Heart left ventricle (tissue), 16 donors: ENCODE measurements around the gene MYL11. TPM values are rescaled to one million over a fixed set of nuclear protein-coding genes. Genes with fewer than 3 reads are reported as not detected.

Experiments used
- ATAC-seq, 4 donors: fragments of 200-7000 bp; cut with Tn5 transposase; one replicate each; pipeline ENCODE4 v1.9.1; 2020 to 2022; ENCODE audit warnings: moderate library complexity in 4 of 4, mild to moderate bottlenecking in 3 of 4, moderate number of reproducible peaks in 1 of 4
- DNase-seq, 5 donors: peaks; one replicate each; pipeline ENCODE4 v3.0.0-alpha.2; 2020
- H3K27ac ChIP-seq, 12 donors: fragments of 200-600 bp; sonication (generic) in 4 of 12; one replicate each; pipeline versions ENCODE4 v1.5.0 to v1.8.0; 2016 to 2022; ENCODE audit warnings: mild to moderate bottlenecking in 2 of 12
- H3K27me3 ChIP-seq, 9 donors: fragments of 200-600 bp; sonication (generic) in 2 of 9; one replicate each; pipeline versions ENCODE4 v1.5.1 to v1.8.0; 2016 to 2022; ENCODE audit warnings: mild to moderate bottlenecking in 3 of 9
- H3K36me3 ChIP-seq, 9 donors: fragments of 200-600 bp; sonication (generic) in 2 of 9; one replicate each; pipeline versions ENCODE4 v1.5.0 to v1.8.0; 2018 to 2022; ENCODE audit warnings: mild to moderate bottlenecking in 2 of 9
- H3K4me1 ChIP-seq, 12 donors: fragments of 200-600 bp; sonication (generic) in 4 of 12; one replicate each; pipeline versions ENCODE4 v1.5.0 to v1.8.0; 2016 to 2022; ENCODE audit warnings: mild to moderate bottlenecking in 3 of 12
- H3K4me3 ChIP-seq, 12 donors: fragments of 200-600 bp; sonication (generic) in 4 of 12; one replicate each; pipeline versions ENCODE4 v1.5.0 to v1.8.0; 2017 to 2022; ENCODE audit warnings: mild to moderate bottlenecking in 9 of 12, moderate library complexity in 4 of 12
- H3K9me3 ChIP-seq, 12 donors: fragments of 200-600 bp; sonication (generic) in 4 of 12; one replicate each; pipeline versions ENCODE4 v1.5.0 to v1.8.0; 2016 to 2022; ENCODE audit warnings: mild to moderate bottlenecking in 1 of 12
- POLR2A ChIP-seq, 2 donors: fragments of 450-650 bp; IDR thresholded peaks; one replicate each; pipeline ENCODE4 v1.6.1; 2017; ENCODE audit warnings: antibody characterized with exemption in 2 of 2, mild to moderate bottlenecking in 2 of 2, moderate library complexity in 2 of 2
- WGBS, 4 donors: extraction: QIAGEN DNeasy Blood & Tissue Kit in 2 of 4; methylation state at CpG; one replicate each; pipeline versions ENCODE4 v1.1.5 to v1.1.7; 2013 to 2018; 5-methylcytosine and 5-hydroxymethylcytosine counted together
- intact Hi-C, 10 donors: fragments of 100-400 bp; cut with DNase I; formaldehyde crosslinking; loops; one replicate each; pipeline versions ENCODE4 v1.11.1 to v1.14.2; 2022
- polyA plus RNA-seq, 2 donors: library from polyadenylated mRNA; stranded (reverse); fragments of 200-250 nt; gene quantifications; one replicate each; pipeline ENCODE4 v1.2.3, GENCODE V29; 2013
- total RNA-seq, 9 donors: library from RNA; depleted of rRNA in 2 of 9; stranded (reverse); fragments of >200 nt in 2 of 9; fragmentation: NEBNext Ultra II Directional in 3 of 9; extraction: Animal tissue kit (Norgen Biotek cat#: 25700) in 3 of 9; gene quantifications; one replicate each; pipeline versions ENCODE4 v1.1.0 to v1.2.4, GENCODE V29; 2016 to 2023
- TF ChIP-seq, protein P1 (sequence below), 12 donors: fragments of 200-600 bp; sonication (generic) in 4 of 12; IDR thresholded peaks; one replicate each; pipeline versions ENCODE4 v1.5.0 to v1.8.0; 2018 to 2022; ENCODE audit warnings: antibody characterized with exemption in 12 of 12, mild to moderate bottlenecking in 5 of 12
- donor health status: ischemic (EF 13 %, LVEDD 7.1; RV severe dilation, severe dysfunction).
- donor health status: healthy with polysubstance abuse.
- donor health status: DM: no; HTN: yes; CAD: no.
- donor health status: DM: no; HTN: no; CAD: no.
- donor health status: ischemic (EF 25% LVEDD 6.9; RV normal size, moderate dysfunction).
- donor health status: ischemic (EF 25% LVEDD 5.7; RV mildly dilated, moderate dysfunction).
- donor health status: healthy.
- donor health status: DM: yes; HTN: yes; CAD: no.
- donor health status: ischemic (EF 35%, LVEDD 5.7; RV mildly dilated, moderate dysfunction).
- donor health status: nonischemic (EF 11% LVEDD 7.7; RV severe dilation, severe dysfunction).
- donor health status: DM: yes; HTN: yes; CAD: no.
- donor health status: PGD.
- donor health status: ischemic (EF 29% LVEDD 5.4; RV normal size, mild dysfunction).
- donor health status: nonischemic (EF 23%, LVEDD 6.1; RV moderate dilation, normal function).

MYL11 gene
- total and polyA plus RNA-seq, 11 donors, result not detected

DNA sequence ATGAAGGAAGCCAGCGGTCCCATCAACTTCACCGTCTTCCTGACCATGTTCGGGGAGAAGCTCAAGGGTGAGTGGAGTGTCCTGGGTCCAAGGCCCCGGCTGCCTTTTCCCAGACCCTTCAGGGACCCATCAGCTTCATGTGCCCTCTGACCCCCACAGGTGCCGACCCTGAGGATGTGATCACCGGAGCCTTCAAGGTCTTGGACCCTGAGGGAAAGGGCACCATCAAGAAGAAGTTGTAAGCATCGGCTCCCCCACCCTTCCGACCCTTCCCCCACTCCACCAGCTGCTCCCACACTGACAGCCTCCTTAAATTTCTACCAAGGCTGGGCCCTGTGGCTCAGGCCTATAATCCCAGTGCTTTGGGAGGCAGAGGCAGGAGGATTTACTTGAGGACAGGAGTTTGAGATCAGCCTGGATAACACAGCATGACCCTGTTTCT lies 1.9 kb downstream of the MYL11 start:
- intact Hi-C loops, result no loop called here
- no peak overlapping the region for H3K4me3 ChIP-seq
- no peaks in the 10 kb centered on the region for H3K36me3 ChIP-seq
- ATAC-seq, result no peak
- DNase-seq, result no peak
- no peaks in the 10 kb centered on the region for H3K27me3 ChIP-seq
- 93 to 100% (median 95%) methylated on average over 2 to 8 of the region's 8 CpGs for WGBS, 4 donors
- H3K4me1 ChIP-seq, result peaks cover 0 to 37% (median 20%) of the 10 kb centered on the region in 12 donors
- H3K27ac ChIP-seq, result peak overlapping the region in 2 of 12 donors; percentile 99 to 100
- H3K9me3 ChIP-seq, result no peaks in the 10 kb centered on the region
- TF ChIP-seq, protein P1, sequence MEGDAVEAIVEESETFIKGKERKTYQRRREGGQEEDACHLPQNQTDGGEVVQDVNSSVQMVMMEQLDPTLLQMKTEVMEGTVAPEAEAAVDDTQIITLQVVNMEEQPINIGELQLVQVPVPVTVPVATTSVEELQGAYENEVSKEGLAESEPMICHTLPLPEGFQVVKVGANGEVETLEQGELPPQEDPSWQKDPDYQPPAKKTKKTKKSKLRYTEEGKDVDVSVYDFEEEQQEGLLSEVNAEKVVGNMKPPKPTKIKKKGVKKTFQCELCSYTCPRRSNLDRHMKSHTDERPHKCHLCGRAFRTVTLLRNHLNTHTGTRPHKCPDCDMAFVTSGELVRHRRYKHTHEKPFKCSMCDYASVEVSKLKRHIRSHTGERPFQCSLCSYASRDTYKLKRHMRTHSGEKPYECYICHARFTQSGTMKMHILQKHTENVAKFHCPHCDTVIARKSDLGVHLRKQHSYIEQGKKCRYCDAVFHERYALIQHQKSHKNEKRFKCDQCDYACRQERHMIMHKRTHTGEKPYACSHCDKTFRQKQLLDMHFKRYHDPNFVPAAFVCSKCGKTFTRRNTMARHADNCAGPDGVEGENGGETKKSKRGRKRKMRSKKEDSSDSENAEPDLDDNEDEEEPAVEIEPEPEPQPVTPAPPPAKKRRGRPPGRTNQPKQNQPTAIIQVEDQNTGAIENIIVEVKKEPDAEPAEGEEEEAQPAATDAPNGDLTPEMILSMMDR (IDR thresholded peaks at IDR 0.05), result no peak
- TF ChIP-seq POLR2A (IDR thresholded peaks at IDR 0.05), result no peak

DNA sequence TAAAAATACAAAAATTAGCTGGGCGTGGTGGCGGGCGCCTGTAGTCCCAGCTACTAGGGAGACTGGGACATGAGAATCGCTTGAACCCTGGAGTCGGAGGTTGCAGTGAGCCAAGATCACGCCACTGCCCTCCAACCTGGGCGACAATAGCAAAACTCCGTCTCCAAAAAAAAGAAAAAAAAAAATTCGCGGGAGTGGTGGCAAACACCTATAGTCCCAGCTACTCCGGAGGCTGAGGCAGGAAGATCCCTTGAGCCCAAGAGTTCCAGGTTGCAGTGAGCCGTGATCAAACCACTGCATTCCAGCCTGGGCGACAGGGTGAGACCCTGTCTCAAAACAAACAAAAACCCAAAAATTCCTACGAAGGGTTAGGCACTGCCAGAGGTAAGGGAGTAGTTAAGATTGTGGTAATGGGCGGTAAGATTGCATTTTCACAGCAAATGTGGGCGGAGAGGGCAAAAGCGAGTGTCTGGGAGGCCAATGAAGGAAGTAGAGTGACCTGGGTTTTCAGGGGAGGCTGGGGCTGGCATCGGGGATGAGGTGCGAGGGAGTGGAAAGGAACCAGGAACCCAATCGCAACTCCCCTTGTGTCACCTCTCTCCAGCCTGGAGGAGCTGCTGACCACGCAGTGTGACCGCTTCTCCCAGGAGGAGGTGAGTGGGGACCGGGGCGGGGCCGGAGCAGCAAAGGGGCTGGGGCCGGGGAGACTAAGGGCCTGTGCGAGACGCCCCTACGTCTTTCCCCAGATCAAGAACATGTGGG lies 2.6 kb downstream of the MYL11 start:
- DNase-seq (peak in 1 of 5 donors; percentile 34), ATAC-seq (no peak)
- WGBS, 4 donors, result 46 to 50% (median 48%) methylated on average over 27 to 29 of the region's 29 CpGs
- Histone ChIP-seq H3K9me3 (no peaks in the 10 kb centered on the region), H3K36me3 (no peaks in the 10 kb centered on the region), H3K27me3 (no peaks in the 10 kb centered on the region), H3K4me3 (peak overlapping the region; percentile 45 to 82 (median 70)), H3K4me1 (peaks cover 0 to 34% (median 16%) of the 10 kb centered on the region in 12 donors), H3K27ac (peak overlapping the region; percentile 97 to 100 (median 99))
- intact Hi-C loops, result no loop called here
- no peak for TF ChIP-seq POLR2A (IDR thresholded peaks at IDR 0.05)
- TF ChIP-seq, protein P1 (IDR thresholded peaks at IDR 0.05), result no peak

DNA sequence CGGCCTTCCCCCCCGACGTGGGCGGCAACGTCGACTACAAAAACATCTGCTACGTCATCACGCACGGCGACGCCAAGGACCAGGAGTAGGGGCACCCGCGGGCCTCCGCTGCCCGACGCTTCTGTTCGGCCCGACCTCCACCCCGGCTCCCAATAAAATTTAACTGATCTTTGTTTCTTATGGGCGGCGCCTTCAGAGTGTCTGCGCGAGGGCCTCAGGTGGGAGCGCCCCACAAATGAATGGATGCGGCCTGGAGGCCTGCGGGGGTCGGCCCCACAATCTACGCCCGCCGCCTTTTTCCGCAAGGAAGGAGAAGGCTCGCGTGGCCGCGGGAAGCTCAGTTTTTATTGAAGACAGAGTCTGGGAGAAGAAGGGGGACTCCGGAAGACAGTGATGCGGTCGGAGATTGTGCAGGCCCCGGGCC lies 3.2 kb downstream of the MYL11 start:
- Histone ChIP-seq H3K4me3 (peak overlapping the region; percentile 45 to 82 (median 70)), H3K27ac (peak overlapping the region; percentile 97 to 100 (median 99)), H3K27me3 (no peaks in the 10 kb centered on the region), H3K9me3 (no peaks in the 10 kb centered on the region), H3K4me1 (peaks cover 0 to 37% (median 15%) of the 10 kb centered on the region in 12 donors), H3K36me3 (no peaks in the 10 kb centered on the region)
- ATAC-seq, result peak; percentile 70 to 78 (median 74)
- TF ChIP-seq, protein P1 (IDR thresholded peaks at IDR 0.05), result no peak
- TF ChIP-seq POLR2A (IDR thresholded peaks at IDR 0.05), result peak in 1 of 2 donors; percentile 39
- intact Hi-C loops, result loop anchor here in 4 of 10 donors (1.0 to 2.0 kb wide), 3 partner anchors 17 to 29 kb away; partner anchors contain the start of genes ZNF48 (in 3 of the 4) and ZNF771 (in 1 of the 4)
- peak; percentile 93 to 98 (median 96) for DNase-seq
- 0 to 1% (median 0%) methylated on average over 32 to 39 of the region's 39 CpGs for WGBS, 4 donors
